ENCODE results near the gene PFKL. TPM values are rescaled to one million over a fixed set of nuclear protein-coding genes. Genes with fewer than 3 reads are reported as not detected.

The PFKL gene
- total RNA-seq, 5 donors from 2014 or later (not counting 1 experiment from before 2014, with no cell fraction given), result 125 to 200 (median 162) TPM

- peaks cover 0 to 44% of the 10 kb centered on the region in 2 experiments for H3K27me3 ChIP-seq (replicated peaks in 1 of 2; ENCODE audit: control insufficient read depth in 2 of 2, extremely low read depth in 1 of 2, insufficient read depth in 2 of 2, low read length in 1 of 2)
- no peak for DNase-seq
- H3K4me1 ChIP-seq (ENCODE audit: control insufficient read depth in 1 of 2, extremely low read depth in 1 of 2, insufficient read depth in 2 of 2, low read length in 2 of 2), result peaks cover 37 to 54% of the 10 kb centered on the region in 2 experiments
- CTCF ChIA-PET, result no interaction called here
- no peaks in the 10 kb centered on the region for H3K9me3 Mint-ChIP-seq
- H3K27ac ChIP-seq (ENCODE audit: low read length), result no peak overlapping the region
- H3K27ac Mint-ChIP-seq, result no peak overlapping the region
- H3K36me3 Mint-ChIP-seq, result no peaks in the 10 kb centered on the region
- POLR2A ChIA-PET, result no interaction called here
- no peaks in the 10 kb centered on the region for H3K36me3 ChIP-seq (ENCODE audit: control insufficient read depth in 2 of 2, extremely low read depth in 1 of 2, insufficient read depth in 1 of 2, low read length in 1 of 2)
- ATAC-seq (replicated peaks in 1 of 4), result no peak
- H3K9me3 ChIP-seq, result no peaks in the 10 kb centered on the region
- no peak overlapping the region for H3K4me3 ChIP-seq (ENCODE audit: control insufficient read depth in 1 of 2, extremely low read depth in 1 of 2, low read length in 1 of 2)
- peak overlapping the region in 1 of 3 donors; percentile 84 for H3K4me3 Mint-ChIP-seq
- peaks cover 0 to 19% of the 10 kb centered on the region in 2 donors for H3K27me3 Mint-ChIP-seq
- H3K4me1 Mint-ChIP-seq, result peaks cover 45 to 49% (median 47%) of the 10 kb centered on the region in 3 donors
- WGBS (ENCODE audit: insufficient coverage), result 92% methylated on average over 18 of the region's 18 CpGs
These were observed 51.8 kb downstream of the PFKL start for GRCh38 chr21:44351535-44352252.

- Mint-ChIP-seq H3K27ac (no peak overlapping the region), H3K36me3 (no peaks in the 10 kb centered on the region), H3K4me1 (peaks cover 46 to 51% (median 50%) of the 10 kb centered on the region in 3 donors), H3K4me3 (peak overlapping the region in 1 of 3 donors; percentile 84), H3K9me3 (no peaks in the 10 kb centered on the region), H3K27me3 (peaks cover 0 to 19% of the 10 kb centered on the region in 2 donors)
- DNase-seq, result no peak
- ATAC-seq (replicated peaks in 1 of 4), result no peak
- ChIA-PET CTCF (no interaction called here), POLR2A (no interaction called here)
- Histone ChIP-seq H3K4me1 (ENCODE audit: control insufficient read depth in 1 of 2, extremely low read depth in 1 of 2, insufficient read depth in 2 of 2, low read length in 2 of 2) (peaks cover 37 to 54% of the 10 kb centered on the region in 2 experiments), H3K9me3 (no peaks in the 10 kb centered on the region), H3K27me3 (replicated peaks in 1 of 2; ENCODE audit: control insufficient read depth in 2 of 2, extremely low read depth in 1 of 2, insufficient read depth in 2 of 2, low read length in 1 of 2) (peaks cover 0 to 44% of the 10 kb centered on the region in 2 experiments), H3K4me3 (ENCODE audit: control insufficient read depth in 1 of 2, extremely low read depth in 1 of 2, low read length in 1 of 2) (peak overlapping the region in 1 of 2 donors; percentile 49), H3K36me3 (ENCODE audit: control insufficient read depth in 2 of 2, extremely low read depth in 1 of 2, insufficient read depth in 1 of 2, low read length in 1 of 2) (no peaks in the 10 kb centered on the region), H3K27ac (ENCODE audit: low read length) (no peak overlapping the region)
- WGBS (ENCODE audit: insufficient coverage), result 96% methylated on average over 11 of the region's 17 CpGs
These were observed 52.5 kb downstream of the PFKL start for GRCh38 chr21:44352253-44352860.

GRCh38 chr21:44353191-44353970 is 53.5 kb downstream of the PFKL start, which contains the start of gene TRPM2:
Gene TRPM2, plus strand, starts transcription at chr21:44353621. Its CDS starts 80 bp downstream, at chr21:44353701.
- H3K36me3 Mint-ChIP-seq, result no peaks in the 10 kb centered on the region
- Histone ChIP-seq H3K4me1 (ENCODE audit: control insufficient read depth in 1 of 2, extremely low read depth in 1 of 2, insufficient read depth in 2 of 2, low read length in 2 of 2) (peaks cover 37 to 51% of the 10 kb centered on the region in 2 experiments), H3K27ac (ENCODE audit: low read length) (peak within 1 kb of the TSS; percentile 34), H3K36me3 (ENCODE audit: control insufficient read depth in 2 of 2, extremely low read depth in 1 of 2, insufficient read depth in 1 of 2, low read length in 1 of 2) (no peaks in the 10 kb centered on the region), H3K9me3 (no peaks in the 10 kb centered on the region), H3K27me3 (replicated peaks in 1 of 2; ENCODE audit: control insufficient read depth in 2 of 2, extremely low read depth in 1 of 2, insufficient read depth in 2 of 2, low read length in 1 of 2) (peaks cover 0 to 38% of the 10 kb centered on the region in 2 experiments), H3K4me3 (ENCODE audit: control insufficient read depth in 1 of 2, extremely low read depth in 1 of 2, low read length in 1 of 2) (peak within 1 kb of the TSS; percentile 29 to 49)
- H3K4me3 Mint-ChIP-seq, result peak within 1 kb of the TSS; percentile 72 to 84 (median 79)
- peak; percentile 85 to 90 (median 89) for ATAC-seq (replicated peaks in 1 of 4)
- peaks cover 46 to 51% (median 50%) of the 10 kb centered on the region in 3 donors for H3K4me1 Mint-ChIP-seq
- DNase-seq, result peak in 22 of 35 experiments; percentile 12 to 55 (median 24)
- H3K27ac Mint-ChIP-seq, result peak within 1 kb of the TSS; percentile 79 to 81
- CTCF ChIA-PET, result no interaction called here
- H3K27me3 Mint-ChIP-seq, result peaks cover 0 to 19% of the 10 kb centered on the region in 2 donors
- WGBS (ENCODE audit: insufficient coverage), result 48% methylated on average over 18 of the region's 21 CpGs
- POLR2A ChIA-PET, result no interaction called here
- no peaks in the 10 kb centered on the region for H3K9me3 Mint-ChIP-seq

GRCh38 chr21:44354001-44354405 is 54.1 kb downstream of the PFKL start:
- Histone ChIP-seq H3K27me3 (replicated peaks in 1 of 2; ENCODE audit: control insufficient read depth in 2 of 2, extremely low read depth in 1 of 2, insufficient read depth in 2 of 2, low read length in 1 of 2) (peaks cover 0 to 32% of the 10 kb centered on the region in 2 experiments), H3K4me1 (ENCODE audit: control insufficient read depth in 1 of 2, extremely low read depth in 1 of 2, insufficient read depth in 2 of 2, low read length in 2 of 2) (peaks cover 37 to 51% of the 10 kb centered on the region in 2 experiments), H3K36me3 (ENCODE audit: control insufficient read depth in 2 of 2, extremely low read depth in 1 of 2, insufficient read depth in 1 of 2, low read length in 1 of 2) (no peaks in the 10 kb centered on the region), H3K4me3 (ENCODE audit: control insufficient read depth in 1 of 2, extremely low read depth in 1 of 2, low read length in 1 of 2) (peak overlapping the region; percentile 29 to 49), H3K9me3 (no peaks in the 10 kb centered on the region), H3K27ac (ENCODE audit: low read length) (no peak overlapping the region)
- DNase-seq (no peak), ATAC-seq (replicated peaks in 1 of 4) (no peak)
- CTCF ChIA-PET, result no interaction called here
- H3K27ac Mint-ChIP-seq, result peak overlapping the region; percentile 79 to 81
- H3K27me3 Mint-ChIP-seq, result peaks cover 0 to 15% of the 10 kb centered on the region in 2 donors
- H3K36me3 Mint-ChIP-seq, result no peaks in the 10 kb centered on the region
- WGBS (ENCODE audit: insufficient coverage), result 100% methylated on average over 5 of the region's 8 CpGs
- peaks cover 46 to 50% (median 48%) of the 10 kb centered on the region in 3 donors for H3K4me1 Mint-ChIP-seq
- POLR2A ChIA-PET, result no interaction called here
- no peaks in the 10 kb centered on the region for H3K9me3 Mint-ChIP-seq
- peak overlapping the region; percentile 6 to 84 (median 79) for H3K4me3 Mint-ChIP-seq

GRCh38 chr21:44354775-44355771 is 55.2 kb downstream of the PFKL start:
- DNase-seq (peak in 8 of 35 experiments; percentile 12 to 33 (median 18)), ATAC-seq (replicated peaks in 1 of 4) (peak in 3 of 4 experiments; percentile 31 to 42 (median 39))
- H3K4me1 ChIP-seq (ENCODE audit: control insufficient read depth in 1 of 2, extremely low read depth in 1 of 2, insufficient read depth in 2 of 2, low read length in 2 of 2), result peaks cover 35 to 49% of the 10 kb centered on the region in 2 experiments
- 67% methylated on average over 12 of the region's 24 CpGs for WGBS (ENCODE audit: insufficient coverage)
- H3K36me3 ChIP-seq (ENCODE audit: control insufficient read depth in 2 of 2, extremely low read depth in 1 of 2, insufficient read depth in 1 of 2, low read length in 1 of 2), result no peaks in the 10 kb centered on the region
- peaks cover 0 to 10% of the 10 kb centered on the region in 2 donors for H3K27me3 Mint-ChIP-seq
- H3K4me3 ChIP-seq (ENCODE audit: control insufficient read depth in 1 of 2, extremely low read depth in 1 of 2, low read length in 1 of 2), result no peak overlapping the region
- no peak overlapping the region for H3K27ac ChIP-seq (ENCODE audit: low read length)
- no peaks in the 10 kb centered on the region for H3K9me3 Mint-ChIP-seq
- H3K9me3 ChIP-seq, result no peaks in the 10 kb centered on the region
- POLR2A ChIA-PET, result no interaction called here
- H3K27ac Mint-ChIP-seq, result peak overlapping the region; percentile 47 to 81
- no peaks in the 10 kb centered on the region for H3K36me3 Mint-ChIP-seq
- H3K4me1 Mint-ChIP-seq, result peaks cover 50 to 52% (median 50%) of the 10 kb centered on the region in 3 donors
- peak overlapping the region; percentile 5 to 84 (median 79) for H3K4me3 Mint-ChIP-seq
- H3K27me3 ChIP-seq (replicated peaks in 1 of 2; ENCODE audit: control insufficient read depth in 2 of 2, extremely low read depth in 1 of 2, insufficient read depth in 2 of 2, low read length in 1 of 2), result peaks cover 0 to 23% of the 10 kb centered on the region in 2 experiments
- CTCF ChIA-PET, result interaction anchor here in 1 of 2 donors (1.2 kb wide), 1 partner anchor 9 kb away, joined by 3 read pairs; no protein-coding TSS in a partner anchor
